Activated CD4-positive, alpha-beta T cell treated with anti-CD3 and anti-CD28 coated beads, Interleukin-2, amount 50 U/mL, for 4 hours (primary cell): Measurements from ENCODE around the gene SIGLEC8.
A peak's percentile ranks its signal among the peaks of the same experiment; 100 is the strongest.
"Not testable (repeated sequence)": the region's sequence is repeated elsewhere in the genome, so short reads cannot be mapped to it uniquely, and the experiment has no call there.

ENCODE experiments used
- DNase-seq, 2 experiments: peaks; one replicate each; pipeline ENCODE4 v3.0.0-alpha.2; 2020

Gene SIGLEC8

DNA sequence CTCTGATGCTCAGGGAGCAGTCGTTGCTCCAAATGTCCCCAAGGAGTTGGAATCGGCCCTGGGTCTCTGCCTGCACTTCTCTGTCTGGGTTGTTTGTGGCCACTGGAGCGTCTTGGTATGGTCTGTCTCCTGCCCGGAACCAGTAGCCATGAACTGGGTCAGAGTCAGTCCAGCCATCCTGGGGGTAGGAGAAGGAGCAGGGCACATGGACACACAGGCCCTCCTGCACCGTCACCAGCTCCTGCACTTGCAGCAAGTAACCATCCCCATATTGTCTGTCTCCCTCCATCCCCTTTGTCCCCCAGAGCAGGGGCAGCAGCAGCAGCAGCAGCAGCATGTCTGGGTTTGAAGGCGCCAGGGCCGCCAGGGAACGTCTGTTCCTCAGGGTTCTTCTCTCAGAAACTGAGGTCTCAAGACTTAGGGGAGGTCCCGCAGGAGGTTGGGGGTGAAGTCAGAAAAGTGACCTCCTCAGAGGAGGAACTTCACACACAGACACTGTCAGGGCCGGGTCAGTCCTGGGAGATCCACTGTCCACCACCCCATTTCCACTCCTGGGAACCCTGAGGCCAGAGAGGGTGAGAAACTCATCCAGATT lies at the start of gene SIGLEC8:
TSS of gene SIGLEC8 (minus strand) at position 404 of the 595 bp plus-strand sequence. CDS start at position 337, 67 bp downstream.
- DNase-seq: no peak

DNA sequence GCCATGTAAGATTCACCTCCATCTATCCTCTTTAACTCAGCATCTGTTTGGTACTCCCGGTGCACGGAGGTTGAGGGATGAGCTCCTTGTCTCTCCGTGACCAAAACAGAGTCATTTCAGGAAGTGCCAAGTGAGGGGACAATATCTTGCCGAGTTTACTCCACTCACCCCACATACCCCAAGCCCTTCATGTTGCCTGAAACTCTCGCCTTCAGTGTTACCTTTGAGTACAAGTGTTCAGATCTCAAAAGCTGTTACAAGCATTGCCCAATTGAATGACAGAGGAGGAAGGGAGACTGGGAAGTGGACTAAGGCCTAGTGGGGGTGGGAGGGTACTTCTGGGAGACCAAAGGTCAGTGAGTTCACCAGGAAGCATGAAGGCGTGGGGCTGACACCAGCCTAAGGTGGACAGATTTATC lies 49.4 kb upstream of the SIGLEC8 start:
- DNase-seq: no peak

DNA sequence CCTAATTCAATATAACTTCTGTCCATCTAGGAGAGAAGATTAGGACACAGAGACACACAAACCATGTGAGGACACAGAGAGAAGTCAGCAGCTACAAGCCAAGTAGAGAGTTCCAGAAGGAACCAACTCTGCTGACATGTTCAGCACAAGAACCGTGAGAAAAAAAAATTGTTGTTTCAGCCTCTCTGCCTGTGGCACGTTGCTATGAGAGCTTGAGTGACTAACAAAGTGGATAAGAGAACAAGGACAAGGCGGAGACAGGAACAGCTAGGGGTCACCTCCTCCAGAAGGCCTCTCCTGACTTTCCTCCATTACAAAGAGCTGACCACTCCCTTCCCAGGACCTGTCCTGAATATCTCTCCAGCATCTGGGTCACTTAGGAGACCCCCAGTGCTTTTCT lies 48.9 kb upstream of the SIGLEC8 start:
- no peak for DNase-seq

DNA sequence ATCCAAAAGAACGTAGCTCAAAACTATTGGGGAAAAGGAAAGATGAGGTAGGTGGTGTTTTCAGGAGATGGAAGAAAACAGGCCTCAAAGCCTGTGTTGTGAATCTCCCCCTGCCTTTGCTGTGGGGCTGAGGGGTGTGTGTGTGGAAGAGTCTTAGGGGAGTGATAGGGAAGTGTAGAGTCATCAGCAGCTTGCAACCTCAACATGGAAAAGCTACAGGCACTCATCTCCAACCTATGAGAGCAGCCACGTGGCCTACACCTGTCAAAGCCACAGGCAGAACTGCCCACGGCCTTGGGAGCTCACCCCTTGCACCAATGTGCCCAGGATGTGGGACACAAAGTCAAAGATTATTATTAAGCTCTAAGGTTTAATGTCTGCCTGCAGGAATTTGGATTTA lies 47.6 kb upstream of the SIGLEC8 start:
- DNase-seq: no peak

DNA sequence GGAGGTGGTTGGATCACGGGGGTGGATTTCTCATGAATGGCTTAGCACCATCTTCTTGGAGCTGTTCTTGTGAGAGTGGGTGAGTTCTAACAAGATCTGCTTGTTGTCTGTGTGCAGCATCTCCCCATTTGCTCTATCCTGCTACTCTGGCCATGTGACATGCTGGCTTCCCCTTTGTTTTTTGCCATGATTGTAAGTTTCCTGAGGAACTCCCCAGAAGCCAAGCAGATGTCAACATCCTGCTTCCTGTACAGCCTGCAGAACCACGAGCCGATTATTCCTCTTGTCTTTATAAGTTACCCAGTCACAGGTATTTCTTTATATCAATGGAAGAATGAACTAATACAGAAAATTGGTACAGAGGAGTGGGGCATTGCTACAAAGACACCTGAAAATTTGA lies 45.6 kb upstream of the SIGLEC8 start:
- DNase-seq: no peak

DNA sequence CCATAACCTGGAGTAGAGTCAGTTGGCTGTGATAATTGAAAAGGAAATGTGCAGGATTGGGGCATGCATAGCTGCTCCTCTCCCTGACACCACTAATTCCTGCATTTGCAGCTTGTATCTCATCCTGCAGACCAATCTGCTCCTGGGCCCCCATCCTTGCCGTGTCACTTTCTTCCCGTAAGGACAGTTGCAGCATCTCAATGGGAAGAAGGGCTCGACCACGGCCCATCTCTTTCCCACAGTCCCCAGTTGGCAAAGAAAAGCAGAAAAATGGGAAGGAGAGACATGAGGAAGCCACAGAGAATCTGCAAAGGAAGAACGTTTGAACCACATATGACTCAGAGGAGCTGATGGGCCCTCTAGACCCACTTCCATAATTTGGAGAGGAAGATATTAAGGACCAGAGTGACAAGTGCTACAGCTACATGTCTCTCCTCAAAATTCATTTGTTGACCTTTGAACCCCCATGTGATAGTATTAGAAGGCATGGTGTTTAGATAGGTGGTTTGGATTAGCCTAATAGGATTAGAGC lies 45.1 kb upstream of the SIGLEC8 start:
- no peak for DNase-seq

DNA sequence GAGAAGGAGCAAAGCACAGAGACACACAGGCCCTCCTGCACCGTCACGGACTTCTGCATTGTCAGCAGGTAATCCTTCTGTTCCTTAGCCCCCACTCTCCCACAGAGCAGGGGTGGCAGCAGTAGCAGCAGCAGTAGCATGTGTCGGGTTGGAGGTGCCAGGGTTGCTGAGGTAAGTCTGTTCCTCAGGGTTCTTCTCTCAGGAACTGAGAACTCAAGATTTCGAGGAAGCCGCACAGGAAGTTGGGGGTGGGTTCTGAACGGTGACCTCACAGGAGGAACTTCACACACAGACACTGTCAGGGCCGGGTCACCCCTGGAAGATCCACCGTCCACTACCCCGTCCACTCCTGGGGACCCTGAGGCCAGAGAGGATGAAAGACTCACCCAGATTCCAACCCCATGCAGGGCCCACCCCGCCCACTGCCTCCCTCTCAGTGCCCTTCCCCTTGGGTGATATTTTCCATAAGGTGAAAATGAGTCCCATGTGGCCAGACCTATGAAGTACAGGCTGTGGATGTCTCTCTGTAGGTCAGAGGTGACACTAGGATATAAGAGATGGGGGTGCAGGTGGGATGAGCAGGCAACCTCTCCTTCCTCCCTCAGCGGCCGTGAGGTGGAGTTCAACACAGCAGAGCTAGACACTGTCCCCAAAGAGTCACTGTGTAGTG lies 43.5 kb upstream of the SIGLEC8 start, which contains the start of gene SIGLEC12:
TSS of gene SIGLEC12 (minus strand) at position 207 of the 670 bp plus-strand sequence. CDS start at position 140, 67 bp downstream.
- no peak for DNase-seq

DNA sequence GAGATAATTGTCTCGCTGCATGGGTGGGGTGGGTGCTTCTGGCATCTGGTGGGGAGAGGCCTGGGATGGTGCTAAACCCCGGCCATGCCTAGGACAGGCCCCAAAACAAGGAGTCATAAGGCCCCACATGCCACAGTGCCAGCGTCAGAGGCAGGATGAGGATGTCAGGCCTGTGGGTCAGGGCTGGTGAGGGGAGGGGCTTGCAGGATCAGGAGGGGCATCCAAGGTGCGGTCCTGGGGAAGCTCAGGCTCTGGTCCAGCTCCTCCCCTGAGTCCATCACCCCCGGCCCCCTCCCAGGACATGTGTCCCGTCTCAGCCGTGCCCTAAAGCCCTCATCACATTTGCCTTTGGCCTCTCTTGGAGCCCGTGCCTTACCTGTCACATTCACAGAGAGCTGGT lies 42.7 kb upstream of the SIGLEC8 start:
- DNase-seq: not testable (repeated sequence)

DNA sequence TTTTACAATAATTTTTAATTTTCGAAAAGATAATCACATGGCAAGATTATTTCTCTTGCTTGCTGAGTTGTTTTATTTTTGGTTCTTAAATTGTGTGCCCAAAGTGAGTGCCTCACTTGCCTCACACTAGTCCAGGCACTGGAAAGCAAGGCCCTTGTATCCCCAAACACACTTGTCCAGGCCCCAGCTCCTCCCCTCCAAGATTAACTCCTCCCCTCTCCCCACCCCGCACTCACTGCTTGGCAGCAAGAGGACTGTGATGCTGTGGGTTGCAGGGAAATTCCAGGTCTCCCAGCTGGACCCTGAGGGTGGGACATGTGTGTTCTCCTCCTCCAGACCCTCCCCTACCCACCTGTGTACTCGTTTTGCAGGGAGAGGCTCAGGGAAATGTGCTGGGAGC lies 39.4 kb upstream of the SIGLEC8 start:
- DNase-seq: no peak

DNA sequence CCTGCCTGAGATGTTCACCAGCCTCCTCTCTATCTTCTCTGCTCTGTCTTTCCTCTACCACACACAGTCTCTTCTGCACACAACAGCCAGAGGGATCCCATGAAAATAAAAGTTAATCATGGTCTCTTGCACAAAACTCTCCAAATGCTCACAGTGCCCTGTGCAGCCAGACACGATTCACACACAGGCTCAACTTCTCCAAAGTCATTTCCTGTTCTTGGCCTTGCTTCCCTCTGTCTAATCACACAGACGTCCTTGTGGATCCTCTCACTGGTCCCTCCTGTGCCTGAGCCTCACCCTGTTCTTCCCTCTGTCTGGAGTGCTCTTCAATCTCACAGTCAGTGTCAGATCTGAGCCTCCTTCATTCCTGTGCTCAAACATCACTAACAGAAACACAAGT lies 35.5 kb upstream of the SIGLEC8 start:
- no peak for DNase-seq

DNA sequence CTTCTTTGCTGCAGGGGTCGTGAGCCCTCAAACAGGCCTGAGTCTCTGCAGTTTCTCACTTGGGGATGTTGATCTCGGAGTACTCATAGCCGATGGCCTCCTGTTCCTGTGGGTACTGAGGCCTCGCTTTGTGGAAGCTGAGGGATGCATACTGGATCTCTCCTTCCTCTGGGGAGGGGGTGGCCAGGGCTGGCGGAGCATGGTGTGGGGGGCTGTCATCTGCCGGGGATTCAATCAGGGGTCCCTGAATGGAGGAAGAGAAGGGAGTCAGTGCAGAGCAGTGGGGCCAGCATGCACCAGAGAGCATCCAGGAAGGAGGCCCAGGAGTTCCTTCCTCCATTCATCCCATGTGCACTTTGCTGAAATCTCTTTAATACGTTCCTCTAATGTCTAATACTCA lies 33.3 kb upstream of the SIGLEC8 start:
- no peak for DNase-seq

DNA sequence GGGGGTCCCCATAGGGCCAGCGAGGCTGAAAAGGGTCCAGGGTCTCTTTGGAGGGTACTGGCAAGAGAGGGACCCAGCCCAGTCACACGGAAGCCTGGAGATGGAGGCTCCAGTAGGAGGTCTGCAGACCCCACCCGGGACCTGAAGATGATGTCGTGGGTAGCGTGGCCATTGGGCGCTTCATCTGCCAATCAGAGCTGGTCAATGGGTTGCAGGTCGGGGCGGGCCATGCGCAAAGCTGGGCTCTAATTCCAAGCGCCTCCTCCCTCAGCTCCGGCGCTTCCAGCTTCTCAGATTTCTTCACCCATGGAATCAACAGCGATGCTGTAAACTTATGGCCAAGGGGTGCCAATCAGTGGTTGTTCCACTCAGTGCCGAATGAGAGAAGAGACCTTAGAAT lies 32.4 kb upstream of the SIGLEC8 start:
- no peak for DNase-seq

DNA sequence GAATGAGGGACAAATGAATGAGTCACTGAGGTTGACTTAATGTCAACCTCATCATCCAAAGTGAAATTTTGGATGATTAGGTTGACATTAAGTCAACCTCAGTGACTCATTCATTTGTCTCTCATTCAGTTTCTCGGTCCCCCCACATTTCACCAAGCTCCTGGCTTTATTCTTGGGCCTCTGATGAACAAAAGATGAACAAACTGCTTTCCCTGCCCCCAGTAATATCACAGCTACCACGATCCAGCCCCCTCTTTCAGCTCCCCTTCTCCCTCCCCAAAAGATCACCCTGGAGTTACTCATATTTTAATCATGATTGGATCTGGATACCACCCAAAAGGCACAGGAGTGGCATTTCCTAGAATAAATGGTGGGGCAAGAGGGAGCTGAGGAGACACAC lies 30.9 kb upstream of the SIGLEC8 start:
- no peak for DNase-seq

DNA sequence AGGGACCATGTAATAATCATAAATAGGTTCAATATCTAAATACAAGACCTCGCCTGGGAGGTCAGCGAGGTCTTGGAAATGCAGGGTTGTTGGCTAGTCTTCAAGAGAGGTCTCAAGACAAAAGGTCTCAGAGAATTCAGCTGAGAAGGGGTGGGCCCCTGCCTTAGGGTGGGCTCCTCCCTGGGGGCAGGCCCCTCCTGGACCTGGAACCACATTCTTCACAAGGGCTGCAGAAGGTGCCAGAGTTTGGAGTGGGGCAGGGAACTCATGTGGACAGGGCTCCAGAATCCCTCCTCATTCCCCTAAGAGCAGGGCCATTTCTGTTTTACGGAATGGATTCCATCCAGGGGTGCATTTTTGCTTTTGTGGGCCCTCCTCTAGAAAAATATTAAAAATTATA lies 30.2 kb upstream of the SIGLEC8 start:
- no peak for DNase-seq

DNA sequence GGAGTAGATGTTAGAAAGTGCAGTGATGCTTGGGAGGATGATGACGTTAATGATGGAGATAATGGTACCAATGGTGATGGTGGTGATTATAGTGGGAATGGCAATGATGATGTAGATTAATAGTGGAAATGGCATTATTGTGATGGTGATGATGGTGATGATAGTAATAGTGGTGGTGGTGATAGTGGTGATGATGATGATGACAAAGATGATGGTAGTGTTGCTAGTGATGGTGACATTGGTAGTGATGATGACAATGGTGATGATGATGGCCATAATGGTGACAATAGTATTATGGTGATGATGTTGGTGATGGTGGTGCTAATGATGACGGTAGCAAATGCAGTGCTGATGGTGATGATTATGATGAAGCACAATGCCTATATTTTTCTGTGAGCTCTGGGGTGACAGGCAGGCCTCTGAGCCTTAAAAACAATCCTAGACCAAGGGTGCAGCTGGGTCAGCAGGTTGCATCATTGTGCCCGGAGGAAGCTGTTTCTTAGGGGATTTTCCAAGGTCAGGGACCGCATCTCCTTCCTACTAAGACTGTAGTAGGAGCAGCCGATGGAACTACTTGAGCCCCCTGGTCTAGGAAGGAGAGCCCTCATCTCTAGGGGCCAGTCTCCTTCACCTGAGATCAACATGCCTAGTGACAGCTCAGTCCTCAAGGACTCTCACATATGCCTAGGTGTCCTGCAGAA lies 27.9 kb upstream of the SIGLEC8 start:
- no peak for DNase-seq

DNA sequence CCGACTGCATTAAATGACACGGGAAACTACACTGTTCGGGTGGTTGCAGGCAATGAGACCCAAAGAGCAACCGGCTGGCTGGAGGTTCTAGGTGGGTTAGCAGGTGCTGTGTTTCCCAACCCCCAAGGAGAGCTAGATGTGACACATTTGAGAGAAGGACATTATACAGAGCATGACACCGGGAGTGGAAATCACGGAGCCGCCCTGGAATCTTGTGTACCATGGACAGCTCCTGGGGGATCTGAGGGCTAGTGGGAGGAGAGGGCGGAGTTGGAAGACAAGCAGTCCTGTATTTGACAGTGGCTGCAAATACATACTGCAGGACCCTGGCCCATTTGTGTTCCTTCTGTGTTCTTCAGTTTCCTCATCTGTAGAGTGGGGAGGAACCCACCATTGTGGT lies 22.3 kb upstream of the SIGLEC8 start:
- no peak for DNase-seq

DNA sequence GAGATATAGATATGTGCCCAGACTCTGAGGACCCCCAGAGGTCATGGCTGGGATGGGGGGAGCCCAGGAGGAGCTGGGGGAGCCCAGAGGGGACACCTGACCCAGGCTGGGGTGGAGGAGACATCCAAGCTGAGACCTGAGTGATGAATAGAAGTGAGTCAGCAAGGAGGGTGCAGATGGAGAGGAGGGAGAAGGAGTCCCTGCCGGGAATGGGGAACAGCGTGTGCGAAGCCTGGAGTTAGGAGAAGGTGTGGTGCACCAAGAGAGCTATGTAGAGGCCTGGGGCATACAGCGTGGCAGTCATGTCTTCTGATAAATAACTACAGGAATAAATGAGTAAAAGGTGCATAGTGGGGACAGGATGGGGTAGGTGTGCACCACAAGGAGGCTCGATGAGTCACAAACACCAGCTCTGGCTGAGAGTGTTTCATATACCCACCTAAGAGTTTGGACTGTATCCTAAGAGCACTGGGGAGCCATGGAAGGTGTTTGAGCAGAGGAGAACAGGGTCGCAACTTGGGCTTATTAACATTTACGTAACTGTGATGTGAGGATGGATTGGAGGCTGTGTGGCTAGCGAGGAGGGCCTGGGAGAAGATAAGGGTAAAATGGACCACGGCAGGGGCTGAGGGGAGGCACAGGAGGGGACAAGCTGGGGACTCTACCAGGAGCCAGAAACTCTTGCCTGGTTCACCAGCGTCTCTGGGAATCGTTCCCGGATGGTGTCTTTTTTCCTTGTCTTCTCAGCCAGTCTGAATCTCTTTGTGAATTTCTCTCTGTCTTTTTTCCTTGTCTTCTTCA lies 21.5 kb upstream of the SIGLEC8 start:
- DNase-seq: peak in 1 of 2 experiments; percentile 9

DNA sequence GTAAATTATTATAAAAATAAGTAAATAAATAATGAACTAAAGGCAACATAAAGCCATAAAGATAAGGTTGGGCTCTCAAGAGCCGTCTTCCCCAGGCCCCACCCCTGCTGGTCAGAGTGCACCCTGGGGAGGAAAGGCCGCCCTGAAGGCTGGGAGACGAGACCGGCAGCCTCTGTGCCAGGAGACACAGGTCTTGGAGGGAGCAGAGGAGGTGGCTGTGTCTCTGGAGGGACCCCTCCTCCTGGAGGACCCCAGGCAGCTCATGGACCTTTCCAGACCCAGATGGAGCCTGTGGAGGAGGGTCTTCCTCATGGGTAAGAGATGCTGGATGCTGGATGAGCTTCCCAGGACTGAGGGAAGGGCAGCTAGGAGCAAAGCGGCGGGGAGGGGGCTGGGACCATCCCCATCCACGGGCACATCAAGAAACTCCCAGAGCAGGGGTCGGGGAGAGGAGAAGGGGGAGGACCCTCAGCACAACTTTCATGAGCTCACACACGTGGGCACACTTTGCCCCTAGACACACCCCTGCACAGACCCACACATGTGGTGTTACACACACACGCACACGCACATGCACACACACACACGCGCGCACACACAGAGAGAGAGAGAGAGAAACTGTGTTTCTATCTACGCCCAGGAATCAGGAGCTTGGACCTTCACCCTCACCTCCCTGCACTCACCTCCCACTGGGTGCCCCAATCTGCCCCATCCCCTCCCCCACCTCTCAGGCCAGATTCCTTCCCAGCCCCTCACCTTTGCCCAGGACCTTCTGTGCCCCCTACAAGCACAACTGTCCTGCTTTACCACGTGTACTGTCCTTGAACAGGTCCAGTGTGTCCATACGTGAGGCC lies 20.4 kb upstream of the SIGLEC8 start, which contains the start of gene CEACAM18:
TSS of gene CEACAM18 (plus strand) at position 159 of the 854 bp plus-strand sequence.
- no peak for DNase-seq

DNA sequence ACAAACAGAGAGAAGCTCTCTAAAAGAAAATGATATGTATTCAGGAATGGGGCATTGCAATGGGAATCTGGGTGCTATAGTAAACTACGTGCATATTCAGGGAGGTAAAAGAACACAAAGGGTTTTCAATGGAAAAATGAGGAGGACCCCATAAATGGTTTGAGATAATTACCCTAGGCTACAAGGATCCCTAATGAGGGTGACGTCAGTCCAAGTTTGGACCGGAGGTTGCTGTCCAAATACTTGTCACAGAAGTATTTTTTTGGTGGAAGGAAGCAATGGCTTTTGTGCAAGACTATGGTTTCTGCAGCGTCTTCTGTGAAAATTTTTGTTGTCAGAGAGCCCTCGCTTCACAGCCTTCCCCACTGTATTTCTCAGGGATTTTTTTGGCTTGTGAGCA lies 19.1 kb upstream of the SIGLEC8 start:
- DNase-seq: no peak

DNA sequence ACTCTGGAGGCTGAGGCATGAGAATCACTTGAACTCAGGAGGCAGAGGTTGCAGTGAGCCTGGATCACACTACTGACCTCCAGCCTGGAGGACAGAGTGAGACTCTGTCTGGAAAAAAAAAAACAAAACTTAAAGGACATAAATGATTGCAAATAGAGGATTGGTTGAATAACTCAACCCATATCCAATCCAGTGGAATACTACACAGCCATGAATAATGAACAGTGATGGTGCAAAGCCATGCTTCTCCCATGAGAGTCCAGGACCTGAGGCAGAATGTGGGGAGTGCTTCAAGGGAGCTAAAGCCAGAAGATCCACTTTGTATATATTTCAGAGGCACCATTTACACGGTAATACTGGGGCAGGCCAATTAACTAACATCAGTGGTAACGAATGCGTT lies 17.9 kb upstream of the SIGLEC8 start:
- DNase-seq: no peak

DNA sequence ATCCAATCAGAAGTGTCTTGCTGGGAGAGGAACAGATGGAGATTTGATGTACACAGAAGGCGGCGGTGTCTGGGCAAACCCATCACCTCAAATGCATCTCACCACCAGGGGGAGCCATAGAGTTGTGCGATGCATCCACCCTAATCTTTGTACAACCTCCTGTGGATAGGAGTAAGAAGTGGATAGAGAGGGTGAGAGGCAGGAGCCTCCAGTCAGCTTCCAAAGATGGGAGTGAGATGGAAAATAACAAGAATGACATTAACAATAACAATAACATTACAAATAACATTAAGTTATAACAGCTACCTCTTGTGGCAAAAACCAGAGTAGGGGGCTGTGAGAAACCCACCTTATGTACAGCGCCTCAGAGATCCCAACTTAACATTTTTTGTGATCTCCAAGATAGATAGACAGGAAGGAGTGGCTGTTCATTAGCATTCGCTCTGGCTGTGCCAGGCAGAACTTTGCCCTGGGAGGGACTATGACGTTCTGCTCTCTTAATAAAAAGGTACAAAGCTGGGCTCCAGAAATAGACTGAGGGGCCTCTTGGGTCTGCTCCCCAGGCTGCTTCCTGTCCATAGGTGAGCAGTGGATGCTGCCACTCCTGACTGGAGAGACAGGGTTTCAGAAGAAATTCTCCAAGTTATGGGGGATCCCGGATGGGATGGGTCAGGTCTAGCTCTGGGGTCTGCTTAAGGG lies 14.9 kb upstream of the SIGLEC8 start:
- DNase-seq: peak; percentile 85 to 87
